ENCODE data around the gene RUSF1. TPM values are rescaled to one million over a fixed set of nuclear protein-coding genes. Genes with fewer than 3 reads are reported as not detected.

The RUSF1 gene
- total and polyA plus RNA-seq, 9 of the 15 experiments (the other 6 are each of a cell fraction or from before 2014, with no cell fraction given), result 0.80 to 52.8 (median 27.6) TPM

- TF ChIP-seq ZNF609 (CRISPR knock-in tag; IDR thresholded peaks at IDR 0.05; ENCODE audit: borderline replicate concordance) (no peak), ZNF174 (CRISPR knock-in tag; IDR thresholded peaks at IDR 0.05) (no peak), SRF (CRISPR knock-in tag; IDR thresholded peaks at IDR 0.05) (no peak), HMBOX1 (IDR thresholded peaks at IDR 0.05) (no peak), PCBP2 (IDR thresholded peaks at IDR 0.05; ENCODE audit: low read depth, low read length, poor library complexity, severe bottlenecking) (no peak), HDGF (IDR thresholded peaks at IDR 0.05) (no peak), ZNF280A (IDR thresholded peaks at IDR 0.05; ENCODE audit: low read depth, partially characterized antibody) (no peak), CTCF (IDR thresholded peaks at IDR 0.05 in 2 of 3, conservative IDR thresholded peaks at IDR 0.05 in 1 of 3; ENCODE audit: insufficient read depth in 2 of 3, low read depth in 1 of 3, low read length in 3 of 3) (peak; percentile 80 to 92 (median 83)), HOXB6 (CRISPR knock-in tag; IDR thresholded peaks at IDR 0.05; ENCODE audit: borderline replicate concordance) (no peak), FOXA3 (CRISPR knock-in tag; conservative IDR thresholded peaks at IDR 0.05 in 1 of 2, IDR thresholded peaks at IDR 0.05 in 1 of 2) (no peak), NCOA6 (IDR thresholded peaks at IDR 0.05) (no peak), BRD9 (IDR thresholded peaks at IDR 0.05; ENCODE audit: low read depth, partially characterized antibody) (no peak), PRMT5 (CRISPR knock-in tag; IDR thresholded peaks at IDR 0.05) (no peak), USF1 (CRISPR knock-in tag; IDR thresholded peaks at IDR 0.05) (no peak), ZZZ3 (IDR thresholded peaks at IDR 0.05) (no peak)
These were observed 56.4 kb downstream of the RUSF1 start (continued) for GRCh38 chr16:31451681-31452351.

Data from K562 (cell line).